GM10248 (cell line): Measurements from ENCODE around the gene LLCFC1.

Source experiments
- CTCF ChIA-PET: fragments of 300-600 bp; sonication (Branson Sonifier 250); formaldehyde crosslinking; extraction: SDS; loops from one replicate; lab custom pipeline; 2021; ENCODE audit warnings: antibody characterized with exemption; lab: Yijun Ruan, JAX
- POLR2A ChIA-PET: fragments of 350-650 bp; sonication (Branson Sonifier 250); formaldehyde crosslinking; extraction: SDS; loops from one replicate; lab custom pipeline; 2020; ENCODE audit warnings: antibody characterized with exemption; lab: Yijun Ruan, JAX
- DNase-seq: peaks from one replicate; pipeline ENCODE4 v3.0.0; 2012; ENCODE audit errors: extremely low spot score
- TF ChIP-seq, protein P1 (sequence below): IDR thresholded peaks from 2 replicates; pipeline ENCODE4 v1.5.1; 2012; ENCODE audit warnings: mild to moderate bottlenecking, low read depth; ENCODE audit errors: extremely low read depth, missing control alignments, control extremely low read depth

Gene LLCFC1

DNA sequence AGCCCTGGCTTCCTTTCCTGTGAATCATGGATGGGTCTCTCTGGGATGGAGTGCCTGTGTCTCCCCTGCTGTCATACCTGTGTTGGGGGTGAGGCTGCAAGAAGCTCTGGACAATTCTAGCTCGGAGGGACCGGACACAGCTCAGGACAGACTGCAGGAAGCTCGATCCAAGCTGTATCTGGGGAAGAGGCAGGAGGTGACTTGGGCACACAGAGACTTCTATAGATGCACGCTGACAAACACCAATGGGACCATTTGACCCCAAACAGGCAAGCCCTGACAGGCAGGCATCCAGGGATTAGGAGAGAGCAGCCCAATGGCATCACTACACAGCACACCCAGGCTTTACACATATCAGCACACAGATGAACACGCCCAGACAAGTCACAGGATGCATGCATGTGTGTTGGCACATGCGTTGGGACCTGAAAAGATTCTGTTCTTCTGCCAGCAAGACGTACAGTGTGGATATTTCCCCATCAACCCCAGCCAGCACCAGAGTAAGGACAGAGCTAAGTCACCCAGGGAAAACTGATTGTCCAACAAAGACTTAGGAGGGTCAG is 4.5 kb downstream of the LLCFC1 start:
- TF ChIP-seq, protein P1, sequence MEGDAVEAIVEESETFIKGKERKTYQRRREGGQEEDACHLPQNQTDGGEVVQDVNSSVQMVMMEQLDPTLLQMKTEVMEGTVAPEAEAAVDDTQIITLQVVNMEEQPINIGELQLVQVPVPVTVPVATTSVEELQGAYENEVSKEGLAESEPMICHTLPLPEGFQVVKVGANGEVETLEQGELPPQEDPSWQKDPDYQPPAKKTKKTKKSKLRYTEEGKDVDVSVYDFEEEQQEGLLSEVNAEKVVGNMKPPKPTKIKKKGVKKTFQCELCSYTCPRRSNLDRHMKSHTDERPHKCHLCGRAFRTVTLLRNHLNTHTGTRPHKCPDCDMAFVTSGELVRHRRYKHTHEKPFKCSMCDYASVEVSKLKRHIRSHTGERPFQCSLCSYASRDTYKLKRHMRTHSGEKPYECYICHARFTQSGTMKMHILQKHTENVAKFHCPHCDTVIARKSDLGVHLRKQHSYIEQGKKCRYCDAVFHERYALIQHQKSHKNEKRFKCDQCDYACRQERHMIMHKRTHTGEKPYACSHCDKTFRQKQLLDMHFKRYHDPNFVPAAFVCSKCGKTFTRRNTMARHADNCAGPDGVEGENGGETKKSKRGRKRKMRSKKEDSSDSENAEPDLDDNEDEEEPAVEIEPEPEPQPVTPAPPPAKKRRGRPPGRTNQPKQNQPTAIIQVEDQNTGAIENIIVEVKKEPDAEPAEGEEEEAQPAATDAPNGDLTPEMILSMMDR: no peak
- POLR2A ChIA-PET: no interaction called here

DNA sequence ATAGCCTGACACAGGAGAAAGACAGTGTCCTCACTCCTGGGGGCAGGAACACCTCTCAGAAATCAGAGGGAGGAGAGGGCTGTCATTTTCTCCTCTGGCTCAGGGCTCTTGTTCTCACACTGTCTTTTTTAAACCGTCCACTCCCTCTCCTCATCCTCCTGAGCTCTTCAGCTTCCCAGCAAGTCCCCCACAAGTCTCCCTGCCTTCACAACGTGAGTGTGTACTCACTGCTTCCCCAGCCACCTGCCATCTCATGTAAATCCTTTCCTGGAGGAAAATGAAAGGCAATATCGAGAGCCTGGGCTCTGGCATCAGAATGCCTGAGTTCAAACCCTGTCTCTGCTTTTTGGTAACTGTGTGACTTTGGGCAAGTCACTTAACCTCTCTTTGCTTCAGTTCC is 5.7 kb downstream of the LLCFC1 start:
- DNase-seq: no peak
- ChIA-PET CTCF (interaction anchor here (1.1 kb wide), 1 partner anchor 12 kb away, joined by 3 read pairs; no protein-coding TSS in a partner anchor), POLR2A (no interaction called here)
- TF ChIP-seq, protein P1: no peak

More for the DNA sequence above, 4.5 kb downstream of the LLCFC1 start:
- CTCF ChIA-PET: interaction anchor here (1.0 to 1.1 kb wide), 2 partner anchors 12 to 65 kb away, joined by 3 read pairs; no protein-coding TSS in a partner anchor
- DNase-seq: no peak

DNA sequence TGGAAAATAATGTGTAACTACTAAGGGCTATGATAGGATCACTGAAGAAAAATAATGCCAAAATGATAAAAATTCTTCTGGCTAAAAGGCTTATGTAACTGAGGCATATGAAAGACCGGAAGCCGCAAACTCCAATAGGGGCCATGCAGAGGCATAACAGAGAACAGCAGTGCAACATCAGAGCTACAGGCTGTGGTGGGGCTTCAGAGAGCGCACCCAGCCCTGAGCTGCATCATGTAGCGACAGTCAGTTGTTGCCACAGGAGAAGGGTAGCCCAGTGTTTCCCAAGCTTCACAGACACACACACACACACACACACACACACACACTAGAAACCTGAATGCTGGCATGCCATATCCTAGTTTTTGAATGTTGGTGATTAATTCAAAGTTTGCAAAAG is 9.3 kb downstream of the LLCFC1 start:
- ChIA-PET CTCF (no interaction called here), POLR2A (no interaction called here)
- no peak for DNase-seq
- TF ChIP-seq, protein P1: no peak

DNA sequence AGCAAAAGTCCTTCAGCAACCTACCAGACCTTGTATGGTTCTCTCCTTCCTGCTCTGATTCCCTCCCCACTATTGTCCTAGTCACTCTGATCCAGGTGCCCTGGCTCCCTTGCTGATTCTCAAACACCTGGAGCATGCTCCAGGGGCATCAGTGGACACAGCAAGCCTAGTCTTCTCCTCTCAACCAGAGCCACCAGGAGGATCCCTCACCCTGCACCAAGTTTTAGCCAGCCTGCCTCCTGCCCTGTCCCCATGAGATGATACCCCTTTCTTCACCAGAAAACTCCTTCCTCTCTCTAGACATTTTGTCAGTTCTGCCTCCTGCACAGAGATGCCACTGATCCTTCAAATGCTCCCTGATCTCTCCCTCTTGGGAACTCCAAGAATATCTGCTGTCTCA is 11.0 kb downstream of the LLCFC1 start:
- CTCF ChIA-PET: interaction anchor here (0.8 to 2.7 kb wide), 2 partner anchors 14 to 265 kb away, joined by 4 to 10 read pairs; no protein-coding TSS in a partner anchor
- POLR2A ChIA-PET: no interaction called here
- TF ChIP-seq, protein P1: no peak
- no peak for DNase-seq

DNA sequence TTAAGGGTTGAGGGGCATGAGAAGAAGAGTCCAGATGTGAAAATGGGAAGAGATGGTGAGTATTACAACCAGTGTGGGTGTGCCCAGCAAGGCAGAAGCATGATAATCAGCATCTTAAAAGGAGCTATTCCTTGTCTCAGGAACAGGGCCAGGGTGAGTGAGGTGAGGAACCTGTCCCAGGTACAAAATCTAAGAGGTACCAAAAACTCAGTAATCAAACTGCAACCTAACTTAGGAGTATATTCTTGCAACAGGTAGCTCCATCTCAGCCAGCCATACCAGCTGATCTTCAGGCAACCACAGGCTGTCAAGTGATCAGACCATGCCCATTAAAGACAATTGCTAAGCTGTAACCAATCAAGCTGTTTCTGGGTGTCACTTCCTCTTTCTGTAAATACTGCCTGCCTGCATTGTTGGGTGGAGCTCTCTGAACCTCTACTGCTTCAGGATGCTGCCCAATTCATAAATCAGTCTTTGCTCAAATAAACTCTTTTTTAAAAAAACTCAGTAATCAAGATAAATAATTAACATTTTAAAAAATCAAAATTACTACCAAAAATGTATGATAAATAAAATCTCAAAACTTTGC is 15.5 kb downstream of the LLCFC1 start:
- TF ChIP-seq, protein P1: no peak
- ChIA-PET POLR2A (no interaction called here), CTCF (interaction anchor here (0.8 to 1.3 kb wide), 4 partner anchors 9 to 48 kb away, joined by 3 to 4 read pairs (median 3); no protein-coding TSS in a partner anchor)
- no peak for DNase-seq

DNA sequence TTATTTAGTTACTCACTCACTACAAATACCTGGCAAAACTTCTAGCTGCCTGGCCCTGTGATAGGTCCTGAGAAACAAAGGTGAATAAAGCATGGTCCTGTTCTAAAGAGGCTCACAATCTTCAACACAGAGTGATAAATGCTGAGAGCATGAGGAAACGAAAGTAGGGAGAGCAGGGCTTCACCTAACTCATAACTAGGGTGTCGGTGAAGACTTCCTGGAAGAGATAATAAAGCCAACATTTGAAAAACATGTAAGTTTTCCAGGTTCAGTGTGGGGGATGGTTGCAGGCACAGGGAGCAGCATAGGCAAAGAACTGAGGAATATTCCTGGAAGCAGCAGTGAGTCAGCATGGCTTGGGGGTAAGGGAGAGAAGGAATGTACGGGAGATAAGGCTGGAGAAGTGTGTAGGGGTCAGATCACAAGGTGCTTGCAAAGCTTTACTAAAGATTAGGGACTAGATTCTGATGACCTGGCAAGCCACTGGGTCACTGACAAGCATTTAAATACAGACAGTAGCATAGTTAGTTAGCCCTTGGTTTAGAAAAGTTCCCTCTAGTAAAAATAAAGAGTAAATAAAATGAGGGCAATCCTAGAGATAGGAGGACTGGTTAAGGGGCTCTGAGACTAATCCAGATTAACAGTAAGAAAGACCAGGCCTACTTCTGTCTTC is 17.8 kb downstream of the LLCFC1 start:
- ChIA-PET CTCF (interaction anchor here (0.6 kb wide), 1 partner anchor 12 kb away, joined by 3 read pairs; no protein-coding TSS in a partner anchor), POLR2A (interaction anchor here (0.7 kb wide), 1 partner anchor 427 kb away, joined by 3 read pairs; no protein-coding TSS in a partner anchor)
- TF ChIP-seq, protein P1: no peak
- DNase-seq: no peak
